Vagina (tissue), 2 donors: ENCODE results near the gene PCAT7.

ENCODE experiments used
- CTCF ChIP-seq, 3 experiments: fragments of 450-650 bp in 2 of 3; fragments of 200-600 bp in 1 of 3; sonication (generic) in 1 of 3; IDR thresholded peaks; one replicate each; pipeline ENCODE4 v1.5.1; 2017 to 2019; ENCODE audit warnings: antibody characterized with exemption in 3 of 3, mild to moderate bottlenecking in 2 of 3, moderate library complexity in 2 of 3
- POLR2A ChIP-seq, 2 donors: fragments of 450-650 bp; IDR thresholded peaks; one replicate each; pipeline ENCODE4 v1.6.1; 2017; ENCODE audit warnings: antibody characterized with exemption in 2 of 2, mild to moderate bottlenecking in 2 of 2, moderate library complexity in 2 of 2

- TF ChIP-seq CTCF (IDR thresholded peaks at IDR 0.05) = no peak
- no peak for TF ChIP-seq POLR2A (IDR thresholded peaks at IDR 0.05)
Measured at GRCh38 chr9:94538908-94539307, 16.0 kb upstream of the PCAT7 start.
